ENCODE measurements around the gene LRP2BP. TPM values are rescaled to one million over a fixed set of nuclear protein-coding genes. Genes with fewer than 3 reads are reported as not detected.
A peak's percentile ranks its signal among the peaks of the same experiment; 100 is the strongest.

Gene LRP2BP
- total RNA-seq, 1 donor from 2014 or later: 0.07 TPM

- H3K9me3 Mint-ChIP-seq: no peaks in the 10 kb centered on the region
Observed at GRCh38 chr4:185429660-185430059, 33.9 kb upstream of the LRP2BP start.

DNA sequence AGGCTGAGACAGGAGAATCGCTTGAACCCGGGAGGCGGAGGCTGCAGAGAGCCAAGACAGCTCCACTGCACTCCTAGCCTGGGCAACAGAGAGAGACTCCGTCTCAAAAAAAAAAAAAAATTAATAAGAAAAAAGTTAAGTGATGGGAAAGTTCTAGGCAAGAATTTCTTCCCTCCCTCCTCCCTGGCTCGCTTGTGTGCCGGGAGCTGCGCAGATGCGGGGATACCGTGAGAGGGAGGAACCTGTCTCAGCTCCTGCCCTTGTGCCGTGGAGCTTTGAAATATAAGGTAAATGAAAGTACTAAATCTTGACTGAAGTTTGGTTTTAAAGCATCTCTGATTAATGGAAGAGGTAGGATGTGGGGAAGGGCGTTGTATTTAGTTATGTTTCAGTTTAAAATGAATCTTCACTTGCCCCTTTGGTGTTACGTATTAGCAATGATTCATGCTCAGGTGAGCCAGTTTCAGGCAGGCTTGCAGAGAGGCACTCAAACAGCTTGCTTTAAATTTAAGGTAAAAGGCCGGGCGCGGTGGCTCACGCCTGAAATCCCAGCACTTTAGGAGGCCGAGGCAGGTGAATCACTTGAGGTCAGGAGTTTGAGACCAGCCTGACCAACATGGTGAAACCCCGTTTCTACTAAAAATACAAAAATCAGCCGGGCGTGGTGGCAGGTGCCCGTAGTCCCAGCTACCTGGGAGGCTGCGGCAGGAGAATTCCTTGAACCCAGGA is 31.4 kb upstream of the LRP2BP start:
- TF ChIP-seq, protein P1, sequence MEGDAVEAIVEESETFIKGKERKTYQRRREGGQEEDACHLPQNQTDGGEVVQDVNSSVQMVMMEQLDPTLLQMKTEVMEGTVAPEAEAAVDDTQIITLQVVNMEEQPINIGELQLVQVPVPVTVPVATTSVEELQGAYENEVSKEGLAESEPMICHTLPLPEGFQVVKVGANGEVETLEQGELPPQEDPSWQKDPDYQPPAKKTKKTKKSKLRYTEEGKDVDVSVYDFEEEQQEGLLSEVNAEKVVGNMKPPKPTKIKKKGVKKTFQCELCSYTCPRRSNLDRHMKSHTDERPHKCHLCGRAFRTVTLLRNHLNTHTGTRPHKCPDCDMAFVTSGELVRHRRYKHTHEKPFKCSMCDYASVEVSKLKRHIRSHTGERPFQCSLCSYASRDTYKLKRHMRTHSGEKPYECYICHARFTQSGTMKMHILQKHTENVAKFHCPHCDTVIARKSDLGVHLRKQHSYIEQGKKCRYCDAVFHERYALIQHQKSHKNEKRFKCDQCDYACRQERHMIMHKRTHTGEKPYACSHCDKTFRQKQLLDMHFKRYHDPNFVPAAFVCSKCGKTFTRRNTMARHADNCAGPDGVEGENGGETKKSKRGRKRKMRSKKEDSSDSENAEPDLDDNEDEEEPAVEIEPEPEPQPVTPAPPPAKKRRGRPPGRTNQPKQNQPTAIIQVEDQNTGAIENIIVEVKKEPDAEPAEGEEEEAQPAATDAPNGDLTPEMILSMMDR (conservative IDR thresholded peaks at IDR 0.05): no peak
- no peak overlapping the region for H3K27ac Mint-ChIP-seq (ENCODE audit: unreplicated experiment)
- H3K36me3 Mint-ChIP-seq (ENCODE audit: low read depth): no peaks in the 10 kb centered on the region
- no peaks in the 10 kb centered on the region for H3K9me3 Mint-ChIP-seq
- no peak for DNase-seq (ENCODE audit: low read depth, low spot score)
- H3K4me1 Mint-ChIP-seq: peaks cover 20% of the 10 kb centered on the region
- H3K27me3 Mint-ChIP-seq (ENCODE audit: low read depth): no peaks in the 10 kb centered on the region
- H3K4me3 Mint-ChIP-seq: peak overlapping the region; percentile 43

More at GRCh38 chr4:185429660-185430059, 33.9 kb upstream of the LRP2BP start:
- DNase-seq (ENCODE audit: low read depth, low spot score): no peak
- Mint-ChIP-seq H3K4me1 (peaks cover 6% of the 10 kb centered on the region), H3K36me3 (ENCODE audit: low read depth) (no peaks in the 10 kb centered on the region), H3K4me3 (no peak overlapping the region), H3K27ac (ENCODE audit: unreplicated experiment) (no peak overlapping the region), H3K27me3 (ENCODE audit: low read depth) (no peaks in the 10 kb centered on the region)
- TF ChIP-seq, protein P1 (conservative IDR thresholded peaks at IDR 0.05): no peak

- peak within 1 kb of the TSS; percentile 100 for H3K27ac Mint-ChIP-seq (ENCODE audit: unreplicated experiment)
- H3K4me3 Mint-ChIP-seq: peak within 1 kb of the TSS; percentile 85
- H3K9me3 Mint-ChIP-seq: no peaks in the 10 kb centered on the region
- TF ChIP-seq, protein P1 (conservative IDR thresholded peaks at IDR 0.05): no peak
- H3K36me3 Mint-ChIP-seq (ENCODE audit: low read depth): no peaks in the 10 kb centered on the region
- no peaks in the 10 kb centered on the region for H3K27me3 Mint-ChIP-seq (ENCODE audit: low read depth)
- peak; percentile 86 for DNase-seq (ENCODE audit: low read depth, low spot score)
- peaks cover 20% of the 10 kb centered on the region for H3K4me1 Mint-ChIP-seq
Observed at GRCh38 chr4:185425647-185426352, 30.1 kb upstream of the LRP2BP start, which contains the start of gene UFSP2. Gene UFSP2 (minus strand): TSS chr4:185425964. CDS start chr4:185425868, 96 bp downstream.

DNA sequence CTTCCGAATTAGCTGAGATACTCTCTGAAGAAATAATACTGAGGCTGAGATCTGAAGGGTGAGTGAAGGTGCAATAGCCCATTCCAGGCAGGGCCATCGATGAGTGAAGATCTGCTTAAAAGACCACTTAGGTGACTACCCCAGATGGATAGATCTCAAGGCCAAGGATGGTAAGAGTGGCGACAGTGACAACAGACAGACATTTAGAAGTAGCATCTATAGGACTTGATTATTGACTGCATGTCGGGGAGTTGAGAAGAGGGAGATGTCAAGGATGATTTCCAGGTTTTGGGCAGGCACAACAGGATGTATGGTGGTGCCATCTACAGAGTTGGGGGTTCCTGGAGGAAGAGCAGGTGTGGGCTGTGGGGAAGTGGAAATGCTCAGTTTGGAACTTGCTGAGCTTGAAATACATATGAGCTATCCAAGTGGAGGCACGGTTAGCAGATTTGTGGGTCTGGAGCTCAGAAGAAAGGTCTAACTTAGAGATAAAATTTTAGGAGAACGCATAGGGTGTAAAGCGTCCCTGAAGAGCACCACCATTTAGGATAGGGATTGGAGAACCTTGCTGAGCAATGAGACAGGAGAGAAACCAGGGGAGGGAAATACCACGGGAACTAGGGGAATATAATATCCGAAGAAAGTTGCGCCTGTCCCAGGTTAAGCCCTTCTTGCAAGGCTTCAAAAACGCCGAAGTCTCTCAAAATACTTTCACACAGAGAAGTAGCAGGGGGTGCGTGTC is 29.4 kb upstream of the LRP2BP start:
- no peaks in the 10 kb centered on the region for H3K27me3 Mint-ChIP-seq (ENCODE audit: low read depth)
- DNase-seq (ENCODE audit: low read depth, low spot score): no peak

More for the DNA sequence above, 29.4 kb upstream of the LRP2BP start:
- TF ChIP-seq, protein P1 (conservative IDR thresholded peaks at IDR 0.05): no peak
- H3K4me3 Mint-ChIP-seq: peak overlapping the region; percentile 85
- no peaks in the 10 kb centered on the region for H3K9me3 Mint-ChIP-seq
- H3K36me3 Mint-ChIP-seq (ENCODE audit: low read depth): no peaks in the 10 kb centered on the region
- H3K4me1 Mint-ChIP-seq: peaks cover 20% of the 10 kb centered on the region
- H3K27ac Mint-ChIP-seq (ENCODE audit: unreplicated experiment): peak overlapping the region; percentile 100
